Endothelial cell of umbilical vein (primary cell): ENCODE results near the gene SPTLC1. TPM values are rescaled to one million over a fixed set of nuclear protein-coding genes. Genes with fewer than 3 reads are reported as not detected.

Experiments
- BruUV-seq: library from RNA; stranded (reverse); fragments of 400-500 nt; replicated peaks from 2 replicates; lab custom pipeline; 2021; lab: Mats Ljungman, UMichigan
- CTCF ChIA-PET: fragments of 300-600, 350-600 bp; sonication (Branson Sonifier 250); formaldehyde crosslinking; loops from one replicate; lab custom pipeline; 2021; ENCODE audit warnings: antibody characterized with exemption, inconsistent platforms; lab: Charles Lee
- POLR2A ChIA-PET: fragments of 300-600, 350-600 bp; sonication (Branson Sonifier 250); formaldehyde crosslinking; loops from one replicate; lab custom pipeline; 2021; ENCODE audit warnings: antibody characterized with exemption, inconsistent platforms; lab: Charles Lee
- DNase-seq: peaks from one replicate; pipeline ENCODE4 v3.0.0-alpha.2; 2011; ENCODE audit warnings: low read depth, low spot score
- FAIRE-seq: peaks from 2 replicates; lab custom pipeline; 2011; peaks lifted over from hg19 to GRCh38; lab: Jason Lieb, UNC
- H2AFZ ChIP-seq: 2 replicates; pipeline ENCODE4 v1.6.0; 2012; ENCODE audit warnings: low read depth, low read length, control low read depth, inconsistent platforms
- H3K27ac ChIP-seq: 2 replicates; pipeline ENCODE4 v1.5.1; 2011; ENCODE audit warnings: low read depth, mild to moderate bottlenecking, control low read depth, low read length, moderate library complexity; ENCODE audit not compliant: insufficient read depth
- H3K27me3 ChIP-seq, 2 experiments: 2 replicates each; pipeline versions ENCODE4 v1.6.0 to v1.6.1; 2011; ENCODE audit warnings: low read length in 2 of 2, mixed read lengths in 1 of 2; ENCODE audit not compliant: control insufficient read depth in 2 of 2, insufficient read depth in 2 of 2
- H3K36me3 ChIP-seq, 2 experiments: 2 replicates in 1 of 2; 3 replicates in 1 of 2; pipeline ENCODE4 v1.5.1; 2011; ENCODE audit warnings: low read length in 2 of 2, mild to moderate bottlenecking in 1 of 2, moderate library complexity in 1 of 2; ENCODE audit not compliant: control insufficient read depth in 2 of 2, insufficient read depth in 2 of 2; ENCODE audit errors: extremely low read depth in 1 of 2
- H3K4me1 ChIP-seq: 3 replicates; pipeline ENCODE4 v1.5.1; 2011; ENCODE audit warnings: mild to moderate bottlenecking, low read length; ENCODE audit not compliant: control insufficient read depth, insufficient read depth; ENCODE audit errors: extremely low read depth
- H3K4me2 ChIP-seq: 2 replicates; pipeline ENCODE4 v1.6.1; 2011; ENCODE audit warnings: low read length, control low read depth, mixed read lengths; ENCODE audit not compliant: insufficient read depth
- H3K4me3 ChIP-seq, 3 experiments: fragments of 200-600 bp in 1 of 3; sonication (generic), shearing (Covaris generic) in 1 of 3; replicated peaks in 1 of 3; 2 replicates each; pipeline ENCODE4 v1.5.1; 2011 to 2016; ENCODE audit warnings: control low read depth in 3 of 3, low read length in 3 of 3, mild to moderate bottlenecking in 2 of 3, inconsistent platforms in 1 of 3, low read depth in 1 of 3, moderate library complexity in 1 of 3; ENCODE audit not compliant: insufficient read depth in 1 of 3
- H3K79me2 ChIP-seq: 2 replicates; pipeline ENCODE4 v1.6.0; 2012; ENCODE audit warnings: low read length, inconsistent platforms; ENCODE audit not compliant: control insufficient read depth, insufficient read depth
- H3K9ac ChIP-seq: replicated peaks from 2 replicates; pipeline ENCODE3; 2011; ENCODE audit warnings: low read length, control low read depth; ENCODE audit not compliant: insufficient read depth; ENCODE audit errors: extremely low read depth
- H3K9me1 ChIP-seq: replicated peaks from 3 replicates; pipeline ENCODE4 v1.6.0; 2011; ENCODE audit warnings: mild to moderate bottlenecking, low read length; ENCODE audit not compliant: control insufficient read depth, insufficient read depth; ENCODE audit errors: extremely low read depth
- H3K9me3 ChIP-seq: replicated peaks from 2 replicates; pipeline ENCODE4 v1.5.1; 2012; ENCODE audit warnings: low read length, inconsistent platforms; ENCODE audit not compliant: control insufficient read depth, insufficient read depth
- H4K20me1 ChIP-seq: replicated peaks from 2 replicates; pipeline ENCODE3; 2011; ENCODE audit warnings: mild to moderate bottlenecking, low read length; ENCODE audit not compliant: control insufficient read depth, insufficient read depth; ENCODE audit errors: extremely low read depth
- CTCF ChIP-seq, 2 donors: IDR thresholded peaks; 1 replicate in 1 of 2; 2 replicates in 1 of 2; pipeline ENCODE4 v1.5.1; 2011; ENCODE audit warnings: low read length in 2 of 2, mild to moderate bottlenecking in 2 of 2, moderate library complexity in 2 of 2, control low read depth in 1 of 2, inconsistent platforms in 1 of 2, low read depth in 1 of 2; ENCODE audit not compliant: insufficient read depth in 1 of 2; ENCODE audit errors: extremely low read depth in 1 of 2
- EZH2 ChIP-seq: IDR thresholded peaks from 2 replicates; pipeline ENCODE4 v1.6.1; 2012; ENCODE audit warnings: borderline replicate concordance, low read depth, mild to moderate bottlenecking, moderate library complexity, low read length, inconsistent platforms; ENCODE audit not compliant: severe bottlenecking
- FOS ChIP-seq: IDR thresholded peaks from 2 replicates; pipeline ENCODE4 v1.6.1; 2011; ENCODE audit warnings: mild to moderate bottlenecking, low read length, moderate library complexity, borderline replicate concordance; ENCODE audit not compliant: insufficient read depth
- GATA2 ChIP-seq: IDR thresholded peaks from 2 replicates; pipeline ENCODE4 v1.7.0; 2011; ENCODE audit warnings: low read depth, mild to moderate bottlenecking, moderate library complexity, mixed read lengths, low read length; ENCODE audit not compliant: insufficient read length, insufficient read depth
- JUN ChIP-seq: IDR thresholded peaks from 2 replicates; pipeline ENCODE4 v1.6.1; 2011; ENCODE audit warnings: borderline replicate concordance, low read depth; ENCODE audit not compliant: insufficient read length, insufficient read depth
- MYC ChIP-seq: IDR thresholded peaks from one replicate; pipeline ENCODE4 v1.6.1; 2011; ENCODE audit warnings: mild to moderate bottlenecking, low read depth, low read length
- POLR2A ChIP-seq: IDR thresholded peaks from 2 replicates; pipeline ENCODE4 v1.6.1; 2012; ENCODE audit warnings: low read depth, mild to moderate bottlenecking, control low read depth, low read length
- POLR2AphosphoS5 ChIP-seq: IDR thresholded peaks from 2 replicates; pipeline ENCODE4 v1.6.1; 2012; ENCODE audit warnings: low read depth, mild to moderate bottlenecking, control low read depth, low read length, moderate library complexity; ENCODE audit not compliant: insufficient read depth
- dilution Hi-C: fragments of 300-500 bp; cut with MboI; formaldehyde crosslinking; loops from one replicate; pipeline ENCODE4 v1.15.0; 2019; ENCODE audit warnings: low sequenced_read_pairs; ENCODE audit not compliant: extremely low pct_ligation_motif_present
- intact Hi-C: fragments of 100-400 bp; cut with micrococcal nuclease; formaldehyde crosslinking; loops from one replicate; pipeline ENCODE4 v1.10.0; 2022
- polyA plus RNA-seq, 4 experiments: library from polyadenylated mRNA; depleted of rRNA in 3 of 4; stranded (reverse) in 3 of 4; unstranded in 1 of 4; fragments of >200 nt; gene quantifications; 2 replicates each; pipeline versions ENCODE4 v1.2.1 to v1.2.3, GENCODE V29; 2011 to 2012; ENCODE audit warnings: missing spikeins in 1 of 4
- total RNA-seq: library from RNA; stranded (reverse); gene quantifications from 2 replicates; pipeline ENCODE4 v1.2.3, GENCODE V29; 2021
- TF ChIP-seq, protein P1 (sequence below): IDR thresholded peaks from 2 replicates; pipeline ENCODE4 v1.6.1; 2011; ENCODE audit not compliant: insufficient read depth, insufficient read length

Gene SPTLC1
- total and polyA plus RNA-seq, 2 donors (not counting 3 experiments of a cell fraction or from before 2014, with no cell fraction given), result 35.9 to 68.5 TPM

DNA sequence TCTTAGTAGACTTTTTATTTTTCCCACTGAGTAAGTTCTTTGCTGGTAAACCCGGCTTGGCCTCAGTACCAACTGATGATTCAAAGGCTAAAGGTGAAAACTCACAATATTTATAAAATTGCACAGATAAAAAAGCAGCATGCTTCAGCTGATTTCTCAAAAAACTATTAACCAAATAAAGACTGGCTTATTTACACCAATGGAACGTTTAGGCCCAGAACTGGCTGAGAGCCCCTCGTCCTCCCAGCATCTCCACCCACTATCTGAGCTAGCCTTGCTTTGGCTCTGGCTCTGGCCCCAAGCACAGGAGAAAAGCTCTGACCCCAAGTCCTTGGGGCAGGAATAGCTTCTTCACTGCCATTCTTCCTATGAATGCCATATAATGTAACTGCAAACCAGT lies 68.5 kb downstream of the SPTLC1 start:
- FAIRE-seq, result no peak
- Histone ChIP-seq H3K9me3 (no peaks in the 10 kb centered on the region), H3K9ac (no peak overlapping the region), H3K79me2 (no peaks in the 10 kb centered on the region), H3K4me3 (no peak overlapping the region), H2AFZ (no peak overlapping the region), H3K4me1 (no peaks in the 10 kb centered on the region), H3K9me1 (no peaks in the 10 kb centered on the region), H3K36me3 (peaks cover 26 to 41% of the 10 kb centered on the region in 2 experiments), H4K20me1 (no peaks in the 10 kb centered on the region), H3K27ac (no peak overlapping the region), H3K27me3 (no peaks in the 10 kb centered on the region), H3K4me2 (no peak overlapping the region)
- DNase-seq, result no peak
- POLR2A ChIA-PET, result no interaction called here
- no TSS peak for BruUV-seq
- intact Hi-C loops, result no loop called here
- CTCF ChIA-PET, result no interaction called here
- dilution Hi-C loops, result no loop called here
- TF ChIP-seq CTCF (IDR thresholded peaks at IDR 0.05; ENCODE audit: extremely low read depth in 1 of 2, insufficient read depth in 1 of 2, low read depth in 1 of 2, low read length in 2 of 2), result no peak
- no peak for TF ChIP-seq JUN
- TF ChIP-seq EZH2, result no peak
- TF ChIP-seq POLR2A, result no peak
- TF ChIP-seq MYC, result no peak
- TF ChIP-seq FOS, result no peak
- TF ChIP-seq GATA2, result no peak
- no peak for TF ChIP-seq POLR2AphosphoS5
- TF ChIP-seq, protein P1, sequence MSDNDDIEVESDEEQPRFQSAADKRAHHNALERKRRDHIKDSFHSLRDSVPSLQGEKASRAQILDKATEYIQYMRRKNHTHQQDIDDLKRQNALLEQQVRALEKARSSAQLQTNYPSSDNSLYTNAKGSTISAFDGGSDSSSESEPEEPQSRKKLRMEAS, result no peak
